ENCODE measurements around the gene RASIP1.
"Not testable (repeated sequence)": the region's sequence is repeated elsewhere in the genome, so short reads cannot be mapped to it uniquely, and the experiment has no call there.

The RASIP1 gene

DNA sequence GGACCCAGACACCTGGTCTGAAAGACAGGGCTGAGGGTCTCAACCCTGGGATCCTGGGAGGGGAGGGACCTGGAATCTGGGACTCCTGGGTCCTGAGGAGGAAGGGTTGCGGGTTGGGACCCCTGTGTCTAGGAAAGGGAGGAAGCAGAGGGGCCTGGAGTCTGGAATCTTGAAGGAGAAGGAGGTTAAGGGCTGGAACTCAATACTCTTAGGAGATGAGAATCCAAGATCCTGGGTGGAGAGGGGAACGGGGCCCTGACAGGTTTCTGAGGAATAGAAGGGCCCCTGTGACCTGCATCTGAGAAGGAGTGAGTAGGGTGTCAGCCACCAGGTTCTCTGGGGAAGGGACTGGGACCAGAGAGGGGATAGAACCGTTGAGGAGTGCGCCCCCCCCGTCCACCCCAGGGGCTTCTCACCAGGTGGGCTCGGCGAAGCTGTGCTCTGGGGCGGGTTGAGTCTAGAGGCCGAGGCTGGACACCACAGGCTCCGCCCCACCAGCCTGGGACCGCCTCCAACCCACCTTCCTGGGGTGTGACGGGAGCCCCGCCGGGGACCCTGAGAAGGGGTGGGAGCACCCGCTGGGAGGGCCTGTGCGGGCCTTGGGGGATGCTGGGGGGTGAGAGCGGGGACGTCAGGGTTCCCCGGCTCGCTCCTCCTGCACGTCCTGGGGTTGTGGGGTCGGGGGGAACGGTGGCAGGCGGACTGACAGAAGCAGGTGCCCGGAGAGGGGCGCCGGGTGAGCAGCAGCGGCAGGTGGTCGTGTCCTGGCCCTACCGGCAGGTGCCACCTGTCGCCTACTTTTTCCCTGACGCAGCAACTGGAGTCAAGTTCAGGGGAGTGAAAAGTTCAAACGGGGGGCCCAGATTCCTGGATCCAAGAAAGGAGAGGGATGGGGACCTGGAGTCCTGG, 20.9 kb downstream of the RASIP1 start, which contains the start of gene MAMSTR:
MAMSTR (minus strand) TSS at position 463 of the 909 bp plus-strand sequence. CDS start 694 bp downstream, outside the sequence.
- H3K4me3 ChIP-seq (ENCODE audit: insufficient read depth, low read depth, low read length, poor library complexity, severe bottlenecking): peak within 1 kb of the TSS; percentile 71
- no peak for DNase-seq
- peaks cover 9% of the 10 kb centered on the region for H3K4me1 ChIP-seq (ENCODE audit: control insufficient read depth, insufficient read depth, low read length, poor library complexity, severe bottlenecking)
- H3K36me3 ChIP-seq (ENCODE audit: control insufficient read depth, insufficient read depth, low read length): no peaks in the 10 kb centered on the region
- H3K9me3 ChIP-seq (ENCODE audit: control insufficient read depth, low read length): no peaks in the 10 kb centered on the region
- no peaks in the 10 kb centered on the region for H3K27me3 ChIP-seq (replicated peaks; ENCODE audit: control insufficient read depth, insufficient read depth, low read length, poor library complexity, severe bottlenecking)
- peak within 1 kb of the TSS; percentile 77 for H3K27ac ChIP-seq (ENCODE audit: insufficient read depth, low read length, poor library complexity, severe bottlenecking)

DNA sequence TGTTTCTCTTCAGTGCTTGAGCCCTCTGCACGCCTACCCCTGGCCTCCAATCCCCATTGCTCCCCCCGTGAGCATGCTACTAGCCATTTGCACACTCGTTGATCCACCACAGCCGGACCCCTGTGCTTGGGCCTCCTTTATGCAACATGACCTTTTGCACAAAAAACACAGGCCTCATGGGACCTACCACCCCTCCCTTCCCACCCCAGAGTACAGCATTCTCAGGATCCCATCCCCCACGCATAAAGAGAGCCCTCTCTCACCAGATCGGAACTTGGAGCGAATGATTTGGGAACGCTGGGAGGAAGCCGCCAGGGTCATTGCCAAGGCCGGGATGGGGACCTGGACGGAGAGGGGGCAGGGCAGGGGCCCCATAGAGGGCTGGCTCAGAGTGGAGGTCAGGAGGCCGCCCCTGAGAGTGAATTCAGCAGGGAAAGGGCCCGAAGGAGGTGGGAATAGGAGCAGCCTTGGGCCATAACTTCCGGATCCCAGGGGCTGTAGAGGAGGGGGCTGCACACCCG, 21.6 kb downstream of the RASIP1 start:
- H3K9me3 ChIP-seq (ENCODE audit: control insufficient read depth, low read length): no peaks in the 10 kb centered on the region
- no peaks in the 10 kb centered on the region for H3K36me3 ChIP-seq (ENCODE audit: control insufficient read depth, insufficient read depth, low read length)
- no peak for DNase-seq
- H3K4me1 ChIP-seq (ENCODE audit: control insufficient read depth, insufficient read depth, low read length, poor library complexity, severe bottlenecking): peaks cover 11% of the 10 kb centered on the region
- H3K27me3 ChIP-seq (replicated peaks; ENCODE audit: control insufficient read depth, insufficient read depth, low read length, poor library complexity, severe bottlenecking): no peaks in the 10 kb centered on the region
- H3K27ac ChIP-seq (ENCODE audit: insufficient read depth, low read length, poor library complexity, severe bottlenecking): no peak overlapping the region
- no peak overlapping the region for H3K4me3 ChIP-seq (ENCODE audit: insufficient read depth, low read depth, low read length, poor library complexity, severe bottlenecking)

DNA sequence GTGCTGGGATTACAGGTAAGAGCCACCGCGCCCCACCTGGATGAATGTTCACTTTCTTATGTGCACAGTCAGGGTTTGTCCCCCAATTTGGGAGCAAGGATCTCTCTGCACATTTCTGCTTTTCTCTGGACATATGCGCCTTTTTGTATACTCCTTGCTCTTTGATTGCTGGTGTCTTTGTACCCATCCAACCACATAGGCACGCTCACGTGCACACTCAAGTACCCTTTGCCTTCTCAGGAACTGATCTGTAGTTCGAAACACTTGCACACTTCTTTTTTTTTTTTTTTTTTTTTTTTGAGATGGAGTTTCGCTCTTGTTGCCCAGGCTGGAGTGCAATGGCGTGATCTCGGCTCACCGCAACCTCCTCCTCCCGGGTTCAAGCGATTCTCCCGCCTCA, 22.3 kb downstream of the RASIP1 start:
- not testable (repeated sequence) for H3K36me3 ChIP-seq (ENCODE audit: control insufficient read depth, insufficient read depth, low read length); H3K4me3 ChIP-seq (ENCODE audit: insufficient read depth, low read depth, low read length, poor library complexity, severe bottlenecking); H3K27me3 ChIP-seq (replicated peaks; ENCODE audit: control insufficient read depth, insufficient read depth, low read length, poor library complexity, severe bottlenecking); H3K27ac ChIP-seq (ENCODE audit: insufficient read depth, low read length, poor library complexity, severe bottlenecking); H3K9me3 ChIP-seq (ENCODE audit: control insufficient read depth, low read length); DNase-seq
- H3K4me1 ChIP-seq (ENCODE audit: control insufficient read depth, insufficient read depth, low read length, poor library complexity, severe bottlenecking): peaks cover 17% of the 10 kb centered on the region

DNA sequence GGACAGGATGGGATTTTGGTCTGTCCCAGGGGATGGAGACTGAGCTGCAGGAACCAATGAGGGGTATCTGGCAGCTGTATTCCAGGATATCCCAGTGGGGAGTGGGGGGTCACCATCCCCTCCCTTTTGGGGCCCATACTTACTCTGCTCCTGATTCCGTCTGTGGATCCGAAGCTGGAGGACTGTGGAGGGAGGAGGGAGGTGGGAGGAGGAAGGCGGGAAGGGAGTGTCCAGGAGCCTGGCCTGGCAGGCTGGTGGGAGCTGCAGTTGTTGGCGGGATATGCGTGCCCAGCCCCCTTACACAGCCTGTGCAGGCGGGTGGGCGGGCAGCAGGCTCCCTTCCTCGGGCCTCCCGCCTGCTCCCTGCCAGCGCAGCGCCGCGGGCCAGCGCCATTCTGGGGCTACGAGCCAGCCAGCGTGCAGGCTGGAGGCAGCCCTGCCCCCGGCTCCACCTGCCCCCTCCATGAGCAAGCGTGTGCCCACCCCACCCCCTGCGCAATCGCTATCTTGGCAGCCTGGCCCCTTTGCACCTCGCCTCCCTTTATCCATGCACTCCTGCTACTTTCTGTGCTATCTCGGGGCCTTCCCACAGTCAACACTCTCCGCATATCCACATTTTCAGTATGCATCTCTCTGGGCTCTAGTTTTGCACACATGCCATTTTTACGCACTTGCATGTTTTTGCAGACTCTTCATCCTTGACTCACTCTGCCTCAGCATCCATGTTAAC, 23.7 kb downstream of the RASIP1 start:
- Histone ChIP-seq H3K4me3 (ENCODE audit: insufficient read depth, low read depth, low read length, poor library complexity, severe bottlenecking) (no peak overlapping the region), H3K4me1 (ENCODE audit: control insufficient read depth, insufficient read depth, low read length, poor library complexity, severe bottlenecking) (peaks cover 20% of the 10 kb centered on the region), H3K27ac (ENCODE audit: insufficient read depth, low read length, poor library complexity, severe bottlenecking) (no peak overlapping the region), H3K27me3 (replicated peaks; ENCODE audit: control insufficient read depth, insufficient read depth, low read length, poor library complexity, severe bottlenecking) (no peaks in the 10 kb centered on the region), H3K36me3 (ENCODE audit: control insufficient read depth, insufficient read depth, low read length) (no peaks in the 10 kb centered on the region), H3K9me3 (ENCODE audit: control insufficient read depth, low read length) (no peaks in the 10 kb centered on the region)
- DNase-seq: no peak

DNA sequence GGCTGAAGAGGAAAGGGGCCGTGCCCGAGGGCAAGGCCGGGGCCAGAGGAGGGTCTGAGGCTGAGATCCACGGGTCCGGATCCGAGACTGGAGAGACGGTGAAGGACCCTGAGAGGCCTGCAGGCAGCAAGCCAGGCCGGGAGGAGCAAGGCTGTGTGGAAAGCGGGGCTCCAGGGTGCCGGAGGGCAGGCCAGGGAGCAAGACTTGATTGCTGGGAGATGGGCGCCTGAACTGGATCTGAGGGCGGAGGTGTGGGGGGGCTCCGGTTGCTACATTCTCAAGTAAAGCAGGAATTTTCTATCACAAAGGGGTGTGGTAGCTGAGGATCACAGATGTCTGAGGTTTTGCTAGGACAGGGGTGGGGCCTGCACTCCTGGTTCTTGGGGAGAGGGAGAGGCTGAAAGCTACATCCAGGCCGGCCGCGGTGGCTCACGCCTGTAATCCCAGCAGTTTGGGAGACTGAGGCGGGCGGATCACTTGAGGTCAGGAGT, 24.7 kb downstream of the RASIP1 start:
- no peak overlapping the region for H3K4me3 ChIP-seq (ENCODE audit: insufficient read depth, low read depth, low read length, poor library complexity, severe bottlenecking)
- peaks cover 16% of the 10 kb centered on the region for H3K4me1 ChIP-seq (ENCODE audit: control insufficient read depth, insufficient read depth, low read length, poor library complexity, severe bottlenecking)
- H3K27me3 ChIP-seq (replicated peaks; ENCODE audit: control insufficient read depth, insufficient read depth, low read length, poor library complexity, severe bottlenecking): no peaks in the 10 kb centered on the region
- H3K27ac ChIP-seq (ENCODE audit: insufficient read depth, low read length, poor library complexity, severe bottlenecking): no peak overlapping the region
- H3K36me3 ChIP-seq (ENCODE audit: control insufficient read depth, insufficient read depth, low read length): no peaks in the 10 kb centered on the region
- no peaks in the 10 kb centered on the region for H3K9me3 ChIP-seq (ENCODE audit: control insufficient read depth, low read length)
- no peak for DNase-seq

DNA sequence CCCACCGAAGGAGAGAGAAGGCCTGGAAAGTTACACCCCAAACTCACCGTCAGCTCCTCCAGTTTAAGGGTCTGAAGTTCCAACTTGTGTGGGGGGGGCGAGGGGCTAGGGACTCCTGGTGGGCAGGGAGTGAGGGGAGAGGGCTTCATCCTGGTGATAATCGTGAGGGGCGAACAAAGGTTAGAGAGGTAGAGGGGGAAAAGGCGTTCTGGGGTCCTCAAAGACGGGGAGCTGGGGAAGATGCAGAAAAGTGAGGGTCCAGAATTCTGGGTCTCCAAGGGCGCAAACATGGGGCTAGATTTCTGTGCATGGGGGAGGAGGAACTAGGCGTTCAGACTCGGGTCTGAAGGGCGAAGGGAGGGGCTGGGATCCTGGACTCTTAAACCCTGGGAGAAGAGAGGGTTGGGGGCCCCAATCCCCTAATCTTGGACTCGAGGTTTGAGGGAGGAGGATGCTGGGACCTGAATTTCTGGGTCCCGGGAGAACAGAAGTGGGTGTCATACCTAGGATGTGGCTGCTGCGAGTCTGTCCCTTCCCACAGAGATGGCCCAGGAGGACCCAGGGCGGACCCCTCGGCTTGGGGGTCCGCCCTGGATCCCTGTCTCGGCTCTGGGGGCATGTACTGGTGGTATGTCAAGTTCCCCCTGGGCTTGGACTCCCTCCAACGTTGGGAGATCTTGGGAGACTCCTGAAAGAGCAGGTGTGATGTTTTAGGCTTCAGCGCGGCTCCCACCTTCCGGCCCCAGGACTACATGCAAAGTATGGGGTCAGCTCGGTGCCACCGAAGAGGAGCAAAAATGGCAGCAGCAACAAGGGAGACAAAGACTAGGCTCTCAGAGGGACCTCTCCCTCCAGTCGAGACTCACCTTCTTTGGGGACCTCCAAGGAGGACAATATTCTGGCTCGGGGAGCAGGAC, 25.4 kb downstream of the RASIP1 start:
- H3K9me3 ChIP-seq (ENCODE audit: control insufficient read depth, low read length): no peaks in the 10 kb centered on the region
- H3K4me1 ChIP-seq (ENCODE audit: control insufficient read depth, insufficient read depth, low read length, poor library complexity, severe bottlenecking): peaks cover 16% of the 10 kb centered on the region

DNA sequence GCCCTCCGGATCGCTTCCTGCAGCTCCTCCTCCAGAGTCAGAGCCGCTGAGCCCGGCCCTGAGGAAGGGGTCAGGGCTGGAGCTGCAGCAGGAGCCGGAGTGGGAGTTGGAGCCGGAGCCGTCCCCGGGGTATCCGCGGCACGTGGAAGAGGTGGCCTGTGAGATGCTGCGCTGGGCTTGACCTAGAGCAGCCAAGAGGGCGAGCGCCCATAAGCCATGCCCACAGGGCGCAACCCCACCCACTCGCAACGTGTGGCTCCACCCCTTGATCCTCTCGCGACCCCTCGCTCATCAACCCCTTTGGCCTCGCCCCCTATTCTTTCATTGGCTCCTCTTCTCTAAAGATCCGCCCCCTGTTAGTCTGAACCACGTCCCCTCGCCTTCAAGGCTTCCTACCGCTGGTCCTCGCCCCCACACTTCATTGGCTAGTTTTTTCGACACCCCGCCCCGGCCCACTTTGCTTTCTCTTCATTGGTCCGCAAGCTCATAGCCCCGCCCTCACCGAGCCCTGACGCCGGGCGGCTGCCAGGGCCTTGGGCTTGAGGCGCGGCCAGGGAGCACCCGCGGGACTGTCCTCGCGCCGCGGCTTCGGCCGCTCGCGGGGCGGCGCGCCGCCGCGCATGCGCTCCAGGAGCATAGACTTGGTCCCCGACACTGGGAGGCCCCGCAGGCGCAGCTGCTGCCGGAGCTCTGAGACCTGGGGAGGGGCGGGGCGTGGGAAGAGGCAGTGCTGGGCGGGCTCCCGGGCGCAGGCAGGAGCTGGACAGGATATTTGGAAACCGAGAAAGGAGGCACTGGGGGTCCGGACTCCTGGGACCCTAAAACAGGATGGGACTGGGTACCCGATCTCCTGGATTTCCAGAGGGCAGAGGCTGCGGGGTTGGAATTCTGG, 26.3 kb downstream of the RASIP1 start:
- H3K4me1 ChIP-seq (ENCODE audit: control insufficient read depth, insufficient read depth, low read length, poor library complexity, severe bottlenecking): peaks cover 16% of the 10 kb centered on the region
- H3K27me3 ChIP-seq (replicated peaks; ENCODE audit: control insufficient read depth, insufficient read depth, low read length, poor library complexity, severe bottlenecking): no peaks in the 10 kb centered on the region
- H3K4me3 ChIP-seq (ENCODE audit: insufficient read depth, low read depth, low read length, poor library complexity, severe bottlenecking): peak overlapping the region; percentile 89
- DNase-seq: peak; percentile 94 to 96 (median 96)
- H3K27ac ChIP-seq (ENCODE audit: insufficient read depth, low read length, poor library complexity, severe bottlenecking): peak overlapping the region; percentile 69
- no peaks in the 10 kb centered on the region for H3K9me3 ChIP-seq (ENCODE audit: control insufficient read depth, low read length)
- no peaks in the 10 kb centered on the region for H3K36me3 ChIP-seq (ENCODE audit: control insufficient read depth, insufficient read depth, low read length)

More for the DNA sequence above, 25.4 kb downstream of the RASIP1 start:
- Histone ChIP-seq H3K27me3 (replicated peaks; ENCODE audit: control insufficient read depth, insufficient read depth, low read length, poor library complexity, severe bottlenecking) (no peaks in the 10 kb centered on the region), H3K4me3 (ENCODE audit: insufficient read depth, low read depth, low read length, poor library complexity, severe bottlenecking) (peak overlapping the region; percentile 89), H3K27ac (ENCODE audit: insufficient read depth, low read length, poor library complexity, severe bottlenecking) (peak overlapping the region; percentile 69), H3K36me3 (ENCODE audit: control insufficient read depth, insufficient read depth, low read length) (no peaks in the 10 kb centered on the region)
- DNase-seq: no peak

DNA sequence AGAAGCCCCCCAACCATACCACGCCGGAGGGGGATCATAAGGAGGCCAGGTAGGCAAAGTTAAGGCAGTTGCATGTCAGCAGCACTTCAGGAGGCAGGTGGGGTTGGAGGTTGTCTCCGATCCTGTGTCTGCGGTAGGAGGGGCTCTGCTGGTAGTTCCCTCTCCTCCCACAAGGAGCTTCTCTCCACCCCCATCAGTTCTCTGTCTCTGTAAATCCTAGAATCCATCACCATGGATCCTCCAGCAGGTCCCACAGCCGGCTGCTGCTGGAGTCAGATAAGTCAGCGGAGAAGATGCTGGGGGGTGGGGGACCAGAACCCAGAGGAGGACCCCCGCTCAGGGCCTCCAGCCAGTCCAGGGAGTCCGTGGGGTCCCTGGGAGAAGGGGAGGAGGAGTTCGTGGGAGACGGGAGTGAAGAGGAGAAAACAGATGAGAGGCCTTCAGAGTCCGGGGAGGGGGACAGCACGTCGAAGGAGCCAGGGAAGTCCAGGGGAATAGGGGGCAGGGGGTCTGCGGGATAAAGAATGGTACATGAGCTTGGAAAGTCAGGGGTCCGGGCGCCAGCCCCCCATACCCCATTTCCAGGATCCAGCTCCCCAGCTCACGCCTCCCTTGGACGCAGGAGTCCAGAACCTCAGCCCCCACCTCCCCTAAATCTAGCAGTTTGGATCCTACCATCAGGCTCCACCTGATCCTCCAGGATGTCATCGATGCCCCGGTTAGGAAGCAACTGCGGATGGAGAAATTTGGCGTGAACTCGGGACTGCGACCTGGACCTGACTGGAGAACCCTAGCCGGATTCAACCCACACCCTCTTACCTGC, 27.2 kb downstream of the RASIP1 start:
- peak overlapping the region; percentile 89 for H3K4me3 ChIP-seq (ENCODE audit: insufficient read depth, low read depth, low read length, poor library complexity, severe bottlenecking)
- DNase-seq: no peak
- no peaks in the 10 kb centered on the region for H3K36me3 ChIP-seq (ENCODE audit: control insufficient read depth, insufficient read depth, low read length)
- peaks cover 16% of the 10 kb centered on the region for H3K4me1 ChIP-seq (ENCODE audit: control insufficient read depth, insufficient read depth, low read length, poor library complexity, severe bottlenecking)
- H3K9me3 ChIP-seq (ENCODE audit: control insufficient read depth, low read length): no peaks in the 10 kb centered on the region
- no peaks in the 10 kb centered on the region for H3K27me3 ChIP-seq (replicated peaks; ENCODE audit: control insufficient read depth, insufficient read depth, low read length, poor library complexity, severe bottlenecking)
- peak overlapping the region; percentile 56 for H3K27ac ChIP-seq (ENCODE audit: insufficient read depth, low read length, poor library complexity, severe bottlenecking)
